ENCODE measurements around the gene NEUROD4. TPM values are rescaled to one million over a fixed set of nuclear protein-coding genes. Genes with fewer than 3 reads are reported as not detected.

The NEUROD4 gene
- total RNA-seq, 1 donor from 2014 or later, result not detected

GRCh38 chr12:55072083-55072482 is 52.3 kb downstream of the NEUROD4 start:
- DNase-seq (ENCODE audit: low read depth), result no peak
- Histone ChIP-seq H3K36me3 (ENCODE audit: control insufficient read depth, insufficient read depth, low read length) (no peaks in the 10 kb centered on the region), H3K4me3 (ENCODE audit: low read depth, low read length) (no peak overlapping the region), H3K27me3 (ENCODE audit: control insufficient read depth, insufficient read depth, low read length) (no peaks in the 10 kb centered on the region)
- peak; percentile 40 for TF ChIP-seq CTCF (IDR thresholded peaks at IDR 0.05; ENCODE audit: insufficient read depth, low read length, poor library complexity, severe bottlenecking)

GRCh38 chr12:55073043-55074022 is 53.6 kb downstream of the NEUROD4 start:
- peak; percentile 25 for DNase-seq (ENCODE audit: low read depth)
- Histone ChIP-seq H3K27me3 (ENCODE audit: control insufficient read depth, insufficient read depth, low read length) (no peaks in the 10 kb centered on the region), H3K36me3 (ENCODE audit: control insufficient read depth, insufficient read depth, low read length) (no peaks in the 10 kb centered on the region), H3K4me3 (ENCODE audit: low read depth, low read length) (no peak overlapping the region)
- peak; percentile 80 for TF ChIP-seq CTCF (IDR thresholded peaks at IDR 0.05; ENCODE audit: insufficient read depth, low read length, poor library complexity, severe bottlenecking)

GRCh38 chr12:55074806-55075205 is 55.0 kb downstream of the NEUROD4 start:
- no peak for DNase-seq (ENCODE audit: low read depth)
- no peak for TF ChIP-seq CTCF (IDR thresholded peaks at IDR 0.05; ENCODE audit: insufficient read depth, low read length, poor library complexity, severe bottlenecking)
- no peak overlapping the region for H3K4me3 ChIP-seq (ENCODE audit: low read depth, low read length)
- no peaks in the 10 kb centered on the region for H3K36me3 ChIP-seq (ENCODE audit: control insufficient read depth, insufficient read depth, low read length)
- H3K27me3 ChIP-seq (ENCODE audit: control insufficient read depth, insufficient read depth, low read length), result no peaks in the 10 kb centered on the region

Other genes with a start within 250 kb of the NEUROD4 start
- gene MUCL1, start 165.5 kb upstream of the NEUROD4 start, total RNA-seq, result not detected in 2 replicates
- gene TESPA1, start 35.2 kb upstream of the NEUROD4 start, total RNA-seq, result not detected in 2 replicates
- not detected in 2 replicates for gene OR9K2, start 106.4 kb downstream of the NEUROD4 start, total RNA-seq
- not detected in 2 replicates for gene OR10A7, start 201.1 kb downstream of the NEUROD4 start, total RNA-seq
- not detected in 2 replicates for gene OR6C74, start 224.6 kb downstream of the NEUROD4 start, total RNA-seq